GM12892 (cell line): Measurements from ENCODE around the gene MAGEA9B.
A peak's percentile ranks its signal among the peaks of the same experiment; 100 is the strongest.
"Not testable (repeated sequence)": the region's sequence is repeated elsewhere in the genome, so short reads cannot be mapped to it uniquely, and the experiment has no call there.

ENCODE experiments used
- DNase-seq: peaks from one replicate; pipeline ENCODE4 v3.0.0; 2011; ENCODE audit not compliant: insufficient read length
- FAIRE-seq: peaks from 2 replicates; lab custom pipeline; 2011; peaks lifted over from hg19 to GRCh38; lab: Jason Lieb, UNC
- POLR2A ChIP-seq: IDR thresholded peaks from 2 replicates; pipeline ENCODE4 v1.6.1; 2011; ENCODE audit warnings: low read depth, low read length, control low read depth
- POLR2AphosphoS5 ChIP-seq: IDR thresholded peaks from 2 replicates; pipeline ENCODE4 v1.6.1; 2011; ENCODE audit warnings: low read depth, low read length, control low read depth
- TAF1 ChIP-seq: IDR thresholded peaks from 2 replicates; pipeline ENCODE4 v1.6.1; 2011; ENCODE audit warnings: low read depth, mild to moderate bottlenecking, control low read depth, low read length, borderline replicate concordance

Gene MAGEA9B

GRCh38 chrX:149607699-149608098 is 20.4 kb upstream of the MAGEA9B start:
- FAIRE-seq, result no peak
- TF ChIP-seq TAF1, result no peak
- TF ChIP-seq POLR2AphosphoS5, result no peak
- TF ChIP-seq POLR2A, result no peak
- DNase-seq, result no peak

GRCh38 chrX:149605248-149605885 is 18.1 kb upstream of the MAGEA9B start:
- not testable (repeated sequence) for FAIRE-seq, DNase-seq

- FAIRE-seq, DNase-seq: not testable (repeated sequence)
These were observed 11.3 kb upstream of the MAGEA9B start for GRCh38 chrX:149598603-149599002.

- not testable (repeated sequence) for FAIRE-seq
These were observed 8.7 kb upstream of the MAGEA9B start for GRCh38 chrX:149595943-149596342.

GRCh38 chrX:149595214-149595613 is 8.0 kb upstream of the MAGEA9B start, which contains the start of gene HSFX2:
Gene HSFX2 (minus strand): TSS chrX:149595314. CDS start chrX:149594700, 614 bp downstream.
- not testable (repeated sequence) for DNase-seq, FAIRE-seq

More at GRCh38 chrX:149595943-149596342, 8.7 kb upstream of the MAGEA9B start:
- DNase-seq, result not testable (repeated sequence)

GRCh38 chrX:149590993-149591392 is 3.7 kb upstream of the MAGEA9B start:
- not testable (repeated sequence) for FAIRE-seq, DNase-seq

- not testable (repeated sequence) for FAIRE-seq, DNase-seq
These were observed 1.6 kb downstream of the MAGEA9B start for GRCh38 chrX:149585631-149586030.

- not testable (repeated sequence) for FAIRE-seq
These were observed 13.8 kb downstream of the MAGEA9B start for GRCh38 chrX:149573456-149573855.

GRCh38 chrX:149572743-149573142 is 14.5 kb downstream of the MAGEA9B start:
- FAIRE-seq, result no peak
- TF ChIP-seq TAF1, result no peak
- no peak for TF ChIP-seq POLR2AphosphoS5
- DNase-seq, result no peak

More at GRCh38 chrX:149573456-149573855, 13.8 kb downstream of the MAGEA9B start:
- not testable (repeated sequence) for DNase-seq

GRCh38 chrX:149571770-149572169 is 15.5 kb downstream of the MAGEA9B start:
- DNase-seq (no peak), FAIRE-seq (no peak)
- TF ChIP-seq POLR2A (no peak), POLR2AphosphoS5 (no peak), TAF1 (no peak)

- FAIRE-seq (no peak), DNase-seq (no peak)
- TF ChIP-seq POLR2A, result no peak
- TF ChIP-seq TAF1, result no peak
- TF ChIP-seq POLR2AphosphoS5, result no peak
These were observed 16.6 kb downstream of the MAGEA9B start for GRCh38 chrX:149570668-149571067.

- FAIRE-seq (peak; percentile 70), DNase-seq (no peak)
These were observed 17.5 kb downstream of the MAGEA9B start for GRCh38 chrX:149569770-149570169.

GRCh38 chrX:149568701-149569296 is 18.5 kb downstream of the MAGEA9B start:
- TF ChIP-seq TAF1 (no peak), POLR2AphosphoS5 (no peak), POLR2A (no peak)
- no peak for FAIRE-seq
- DNase-seq, result no peak

More at GRCh38 chrX:149569770-149570169, 17.5 kb downstream of the MAGEA9B start:
- TF ChIP-seq TAF1 (no peak), POLR2AphosphoS5 (no peak), POLR2A (no peak)
